GM18858 (cell line): Measurements from ENCODE around the gene SKI.
"Not testable (repeated sequence)": the region's sequence is repeated elsewhere in the genome, so short reads cannot be mapped to it uniquely, and the experiment has no call there.

Experiments used
- ATAC-seq: cut with Tn5 transposase; IDR thresholded peaks from one replicate; pipeline ENCODE4 v1.9.1; 2021; ENCODE audit not compliant: unreplicated experiment

SKI gene

DNA sequence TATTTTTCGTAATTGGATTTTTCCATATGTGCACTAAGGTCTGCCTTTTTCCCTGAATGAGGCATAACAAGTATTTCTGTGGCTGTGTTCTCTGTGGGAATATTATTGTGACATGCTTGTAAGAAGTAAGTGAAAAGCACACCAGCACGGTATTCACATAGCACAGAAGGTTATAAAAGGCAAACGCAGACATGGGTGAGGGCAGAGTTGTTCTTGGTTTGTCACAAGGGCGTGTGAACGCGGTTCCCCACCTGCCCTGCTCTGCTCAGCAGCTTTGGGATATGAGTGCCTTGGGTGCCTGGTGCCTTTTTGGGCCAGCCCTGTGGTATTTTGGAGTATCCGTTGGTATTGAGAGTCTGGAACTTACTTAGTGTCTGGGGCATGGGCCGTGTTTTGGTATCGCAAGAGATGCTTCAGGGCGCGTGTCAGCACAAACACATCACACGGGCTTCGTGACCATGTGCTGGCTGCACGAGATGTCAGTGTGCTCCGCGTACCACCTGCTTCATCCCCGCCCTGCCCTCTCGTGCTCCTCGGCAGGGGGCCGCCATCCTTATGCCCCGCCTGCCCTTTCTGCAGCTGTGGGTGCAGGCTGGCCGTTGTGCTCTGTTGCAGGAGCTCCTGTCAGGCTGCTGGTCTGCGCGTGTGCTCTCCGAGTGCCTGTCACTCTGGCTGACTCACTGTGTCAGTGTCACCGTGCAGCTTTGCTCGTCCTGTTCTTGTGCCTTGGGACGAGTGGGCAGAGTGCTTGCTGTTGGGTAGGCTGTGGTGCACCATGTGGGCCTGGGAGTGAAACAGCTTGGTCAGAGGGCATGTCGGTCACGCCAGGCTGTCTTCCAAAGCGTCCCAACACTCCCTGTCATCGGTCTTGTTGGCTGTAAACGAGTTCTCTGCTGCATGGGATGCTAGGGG, 15.0 kb downstream of the SKI start:
- no peak for ATAC-seq

- not testable (repeated sequence) for ATAC-seq
Measured at GRCh38 chr1:2247045-2247394, 18.9 kb downstream of the SKI start.

GRCh38 chr1:2247760-2248126, 19.6 kb downstream of the SKI start:
- ATAC-seq = no peak

- no peak for ATAC-seq
Measured at GRCh38 chr1:2248127-2248826, 20.2 kb downstream of the SKI start.

- ATAC-seq = no peak
Measured at GRCh38 chr1:2248854-2249558, 20.9 kb downstream of the SKI start.

GRCh38 chr1:2249559-2249906, 21.4 kb downstream of the SKI start:
- ATAC-seq = no peak

DNA sequence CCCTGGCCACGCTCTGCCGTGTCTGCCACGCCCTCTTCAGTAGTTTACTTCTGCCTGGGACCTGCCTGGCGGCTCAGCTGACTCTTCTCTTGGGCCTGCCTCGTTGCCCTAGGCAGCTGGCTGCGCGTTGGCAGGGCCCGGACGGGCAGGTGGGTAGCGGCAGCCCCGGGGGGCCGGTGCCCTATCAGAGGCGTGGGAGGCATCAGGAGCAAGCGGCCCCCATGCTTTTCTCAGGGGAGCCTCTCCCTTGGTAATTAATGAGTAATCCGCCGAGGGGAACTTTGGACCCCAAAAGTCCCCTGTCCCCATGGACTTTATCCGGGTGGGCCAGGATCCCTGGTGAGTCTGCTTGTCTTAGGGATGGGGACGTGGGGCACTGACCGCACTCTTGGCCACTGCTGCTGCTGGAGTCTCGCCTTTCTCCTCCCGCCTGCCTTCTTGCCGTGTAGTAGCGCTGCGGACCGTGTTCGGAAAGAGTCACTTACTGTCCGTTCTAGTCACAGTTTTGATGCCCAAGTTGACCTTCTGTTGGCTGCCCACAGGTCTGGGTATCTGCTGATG, 22.7 kb downstream of the SKI start:
- ATAC-seq = no peak

GRCh38 chr1:2251363-2251762, 23.2 kb downstream of the SKI start:
- no peak for ATAC-seq

- no peak for ATAC-seq
Measured at GRCh38 chr1:2251786-2252185, 23.7 kb downstream of the SKI start.

- ATAC-seq = no peak
Measured at GRCh38 chr1:2252423-2252822, 24.3 kb downstream of the SKI start.

GRCh38 chr1:2253036-2253796, 25.1 kb downstream of the SKI start:
- no peak for ATAC-seq

- no peak for ATAC-seq
Measured at GRCh38 chr1:2253797-2254480, 25.8 kb downstream of the SKI start.

DNA sequence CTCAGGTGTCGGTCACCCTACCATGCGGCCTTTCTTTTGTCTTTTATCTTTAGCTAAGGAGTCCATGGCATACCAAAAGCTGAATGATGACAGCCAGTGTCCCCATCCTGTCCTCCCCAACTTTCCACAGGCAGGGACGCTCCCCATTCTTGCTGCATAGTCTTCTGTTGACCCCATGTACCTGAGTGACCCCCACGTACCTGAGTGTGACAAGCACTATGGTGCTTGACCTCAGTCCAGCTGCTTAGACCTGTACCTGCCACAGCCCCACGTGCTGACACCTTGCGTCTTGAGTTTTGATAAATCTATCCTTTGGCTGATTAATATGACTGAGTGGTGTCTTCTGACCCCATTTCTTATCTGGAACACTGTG, 26.9 kb downstream of the SKI start:
- no peak for ATAC-seq

DNA sequence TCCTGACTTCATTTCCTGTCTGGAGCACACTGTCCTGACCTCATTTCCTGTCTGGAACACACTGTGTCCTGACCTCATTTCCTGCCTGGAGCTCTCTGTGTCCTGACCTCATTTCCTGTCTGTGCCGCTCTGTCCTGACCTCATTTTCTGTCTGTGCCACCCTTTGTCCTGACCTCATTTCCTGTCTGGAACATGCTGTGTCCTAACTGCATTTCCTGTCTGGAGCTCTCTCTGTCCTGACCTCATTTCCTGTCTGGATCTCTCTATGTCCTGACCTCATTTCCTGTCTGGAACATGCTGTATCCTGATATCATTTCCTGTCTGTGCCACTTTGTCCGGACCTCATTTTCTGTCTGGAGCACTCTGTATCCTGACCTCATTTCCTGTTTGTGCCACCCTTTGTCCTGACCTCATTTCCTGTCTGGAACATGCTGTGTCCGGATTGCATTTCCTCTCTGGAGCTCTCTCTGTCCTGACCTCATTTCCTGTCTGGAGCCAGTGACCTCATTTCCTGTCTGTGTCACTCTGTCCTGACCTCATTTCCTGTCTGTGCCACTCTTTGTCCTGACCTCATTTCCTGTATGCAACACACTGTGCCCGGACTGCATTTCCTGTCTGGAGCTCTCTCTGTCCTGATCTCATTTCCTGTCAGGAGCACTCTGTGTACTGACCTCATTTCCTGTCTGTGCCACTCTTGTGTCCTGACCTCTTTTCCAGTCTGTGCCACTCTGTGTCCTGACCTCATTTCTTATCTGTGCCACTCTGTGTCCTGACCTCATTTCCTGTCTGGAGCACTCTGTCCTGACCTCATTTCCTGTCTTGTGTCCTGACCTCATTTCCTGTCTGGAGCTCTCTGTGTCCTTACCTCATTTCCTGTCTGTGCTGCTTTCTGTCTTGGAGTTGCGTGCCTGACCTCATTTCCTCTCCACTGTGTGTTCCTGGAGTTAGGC, 27.6 kb downstream of the SKI start:
- no peak for ATAC-seq

- ATAC-seq = no peak
Measured at GRCh38 chr1:2256435-2257244, 28.5 kb downstream of the SKI start.

GRCh38 chr1:2257245-2257627, 29.1 kb downstream of the SKI start:
- no peak for ATAC-seq

DNA sequence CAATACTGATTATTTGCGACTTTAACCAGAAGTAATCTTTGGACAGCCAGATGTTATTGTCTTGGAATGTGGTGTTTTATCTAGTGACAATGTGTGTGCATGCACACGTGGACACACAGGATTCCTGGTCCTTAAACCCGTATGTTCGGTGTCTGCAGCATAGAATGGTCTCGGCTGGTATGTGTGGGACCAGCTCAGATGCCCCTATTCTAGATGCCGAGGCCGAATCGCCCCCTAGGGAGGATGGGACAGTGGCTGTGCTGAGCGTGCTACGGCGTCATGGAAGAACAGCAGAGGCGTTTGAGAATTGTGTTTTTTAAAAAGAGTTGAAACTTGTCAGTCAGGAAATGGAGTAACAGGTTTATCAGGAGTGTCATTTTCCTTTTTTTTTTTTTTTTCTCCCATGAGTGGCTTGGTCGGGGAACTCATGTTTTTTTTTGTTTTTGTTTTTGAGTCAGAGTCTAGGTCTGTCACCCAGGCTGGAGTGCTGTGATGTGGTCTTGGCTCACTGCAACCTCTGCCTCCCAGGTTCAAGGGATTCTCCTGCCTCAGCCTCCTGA, 30.1 kb downstream of the SKI start:
- no peak for ATAC-seq

- no peak for ATAC-seq
Measured at GRCh38 chr1:2258996-2259395, 30.9 kb downstream of the SKI start.
